WTC11 (cell line): ENCODE measurements around the gene BLID. TPM values are rescaled to one million over a fixed set of nuclear protein-coding genes. Genes with fewer than 3 reads are reported as not detected.

Experiments used
- ATAC-seq: fragments of 200-7000 bp; cut with Tn5 transposase; 2 replicates; pipeline ENCODE4 v1.10.0; 2021; ENCODE audit warnings: mild to moderate bottlenecking, moderate library complexity
- CTCF ChIA-PET: fragments of 300-600 bp; sonication (Branson Sonifier 250); formaldehyde crosslinking; loops from one replicate; lab custom pipeline; 2021; ENCODE audit warnings: antibody characterized with exemption; lab: Charles Lee
- POLR2A ChIA-PET: fragments of 350-600 bp; sonication (Branson Sonifier 250); formaldehyde crosslinking; loops from one replicate; lab custom pipeline; 2021; ENCODE audit warnings: antibody characterized with exemption; lab: Charles Lee
- DNase-seq: peaks from one replicate; pipeline ENCODE4 v3.0.0; 2021; ENCODE audit warnings: low spot score
- H3K27ac Mint-ChIP-seq: 2 replicates; pipeline ENCODE4 v1.8.0; 2021; ENCODE audit warnings: mixed read lengths
- H3K27me3 Mint-ChIP-seq: 2 replicates; pipeline ENCODE4 v1.8.0; 2021; ENCODE audit warnings: low read depth, mild to moderate bottlenecking, moderate library complexity, mixed read lengths
- H3K36me3 Mint-ChIP-seq: 2 replicates; pipeline ENCODE4 v1.8.0; 2021; ENCODE audit warnings: mixed read lengths
- H3K4me1 Mint-ChIP-seq: 2 replicates; pipeline ENCODE4 v1.8.0; 2022; ENCODE audit warnings: mixed read lengths
- H3K4me3 Mint-ChIP-seq: 2 replicates; pipeline ENCODE4 v1.8.0; 2021; ENCODE audit warnings: mild to moderate bottlenecking, moderate library complexity, mixed read lengths
- H3K9me3 Mint-ChIP-seq: 2 replicates; pipeline ENCODE4 v1.8.0; 2021; ENCODE audit warnings: mixed read lengths
- EMX1 ChIP-seq: fragments of 250-450 bp; sonication (Bioruptor Pico); IDR thresholded peaks from 2 replicates; pipeline ENCODE4 v1.8.0; 2021; ENCODE audit warnings: mild to moderate bottlenecking
- FOXK1 ChIP-seq: sonication (generic); formaldehyde crosslinking; IDR thresholded peaks from 2 replicates; pipeline ENCODE4 v1.8.0; 2022; ENCODE audit warnings: mild to moderate bottlenecking, moderate library complexity, missing genetic modification reagents
- FOXP1 ChIP-seq: sonication (generic); formaldehyde crosslinking; IDR thresholded peaks from 2 replicates; pipeline ENCODE4 v1.8.0; 2022; ENCODE audit warnings: missing genetic modification reagents, mild to moderate bottlenecking, moderate library complexity, borderline replicate concordance
- HMGA2 ChIP-seq: fragments of 250-450 bp; sonication (Bioruptor Pico); IDR thresholded peaks from 2 replicates; pipeline ENCODE4 v1.4.0; 2021; ENCODE audit warnings: mild to moderate bottlenecking, moderate library complexity
- JAZF1 ChIP-seq: fragments of 250-450 bp; sonication (Bioruptor Pico); IDR thresholded peaks from 2 replicates; pipeline ENCODE4 v1.9.0; 2021; ENCODE audit warnings: moderate library complexity, mild to moderate bottlenecking, inconsistent platforms
- NFATC4 ChIP-seq: fragments of 250-450 bp; sonication (Bioruptor Pico); IDR thresholded peaks from 2 replicates; pipeline ENCODE4 v1.9.0; 2021; ENCODE audit warnings: mild to moderate bottlenecking
- NFYB ChIP-seq: sonication (generic); formaldehyde crosslinking; conservative IDR thresholded peaks from 2 replicates; pipeline ENCODE4 v1.8.0; 2022; ENCODE audit warnings: low read depth, missing genetic modification reagents
- NR2C2 ChIP-seq: sonication (generic); formaldehyde crosslinking; IDR thresholded peaks from 2 replicates; pipeline ENCODE4 v1.8.0; 2022; ENCODE audit warnings: mild to moderate bottlenecking, missing genetic modification reagents
- OVOL2 ChIP-seq: fragments of 250-450 bp; sonication (Bioruptor Pico); IDR thresholded peaks from 2 replicates; pipeline ENCODE4 v1.9.0; 2021; ENCODE audit warnings: mild to moderate bottlenecking, borderline replicate concordance
- PRRX2 ChIP-seq: fragments of 250-450 bp; sonication (Bioruptor Pico); IDR thresholded peaks from 2 replicates; pipeline ENCODE4 v1.8.0; 2021; ENCODE audit warnings: mild to moderate bottlenecking
- RELA ChIP-seq: sonication (generic); formaldehyde crosslinking; IDR thresholded peaks from 2 replicates; pipeline ENCODE4 v1.8.1; 2022; ENCODE audit warnings: missing genetic modification reagents, mild to moderate bottlenecking, borderline replicate concordance
- SMAD3 ChIP-seq: sonication (generic); formaldehyde crosslinking; IDR thresholded peaks from 2 replicates; pipeline ENCODE4 v1.8.0; 2022; ENCODE audit warnings: missing genetic modification reagents, mild to moderate bottlenecking, borderline replicate concordance
- TEAD1 ChIP-seq: sonication (generic); formaldehyde crosslinking; IDR thresholded peaks from 2 replicates; pipeline ENCODE4 v1.8.0; 2022; ENCODE audit warnings: mild to moderate bottlenecking, missing genetic modification reagents
- ZNF121 ChIP-seq: sonication (generic); formaldehyde crosslinking; IDR thresholded peaks from 2 replicates; pipeline ENCODE4 v1.8.0; 2023; ENCODE audit warnings: missing genetic modification reagents
- ZNF138 ChIP-seq: sonication (generic); formaldehyde crosslinking; conservative IDR thresholded peaks from 2 replicates; pipeline ENCODE4 v1.8.1; 2022; ENCODE audit warnings: mild to moderate bottlenecking, moderate library complexity, missing genetic modification reagents
- ZNF219 ChIP-seq: sonication (generic); formaldehyde crosslinking; IDR thresholded peaks from 2 replicates; pipeline ENCODE4 v1.8.0; 2023; ENCODE audit warnings: missing genetic modification reagents, mild to moderate bottlenecking, borderline replicate concordance
- ZNF263 ChIP-seq: sonication (generic); formaldehyde crosslinking; IDR thresholded peaks from 2 replicates; pipeline ENCODE4 v1.8.1; 2022; ENCODE audit warnings: low read depth, mild to moderate bottlenecking, moderate library complexity, missing genetic modification reagents
- ZNF317 ChIP-seq: sonication (generic); formaldehyde crosslinking; IDR thresholded peaks from 2 replicates; pipeline ENCODE4 v1.8.1; 2023; ENCODE audit warnings: low read depth, mild to moderate bottlenecking, moderate library complexity, missing genetic modification reagents, borderline replicate concordance
- ZNF423 ChIP-seq: fragments of 250-450 bp; sonication (Bioruptor Pico); IDR thresholded peaks from 2 replicates; pipeline ENCODE4 v2.1.2; 2022; ENCODE audit warnings: mild to moderate bottlenecking, moderate library complexity
- ZNF671 ChIP-seq: fragments of 250-450 bp; sonication (Bioruptor Pico); IDR thresholded peaks from 2 replicates; pipeline ENCODE4 v1.8.0; 2021; ENCODE audit warnings: mild to moderate bottlenecking
- total RNA-seq: library from RNA; stranded (reverse); gene quantifications from 3 replicates; pipeline ENCODE4 v1.2.3, GENCODE V29; 2021
- TF ChIP-seq, protein P1 (sequence below): sonication (generic); formaldehyde crosslinking; IDR thresholded peaks from 2 replicates; pipeline ENCODE4 v1.8.0; 2023; ENCODE audit warnings: missing genetic modification reagents
- TF ChIP-seq, protein P2 (sequence below): fragments of 250-450 bp; sonication (Bioruptor Pico); IDR thresholded peaks from 2 replicates; pipeline ENCODE4 v2.1.2; 2022; ENCODE audit warnings: mild to moderate bottlenecking, moderate library complexity
- TF ChIP-seq, protein P3 (sequence below): sonication (generic); formaldehyde crosslinking; IDR thresholded peaks from 2 replicates; pipeline ENCODE4 v1.8.1; 2023; ENCODE audit warnings: mild to moderate bottlenecking, missing genetic modification reagents, moderate library complexity
- TF ChIP-seq, protein P4 (sequence below): fragments of 200-600 bp; IDR thresholded peaks from 2 replicates; pipeline ENCODE4 v1.8.0; 2022; ENCODE audit warnings: antibody characterized with exemption
- TF ChIP-seq, protein P5 (sequence below): sonication (generic); formaldehyde crosslinking; conservative IDR thresholded peaks from 2 replicates; pipeline ENCODE4 v1.8.1; 2023; ENCODE audit warnings: mild to moderate bottlenecking, low read depth, missing genetic modification reagents, moderate library complexity
- TF ChIP-seq, protein P6 (sequence below): sonication (generic); formaldehyde crosslinking; IDR thresholded peaks from 2 replicates; pipeline ENCODE4 v1.8.0; 2022; ENCODE audit warnings: mild to moderate bottlenecking, missing genetic modification reagents
- TF ChIP-seq, protein P7 (sequence below): sonication (generic); formaldehyde crosslinking; IDR thresholded peaks from 2 replicates; pipeline ENCODE4 v1.8.1; 2023; ENCODE audit warnings: mild to moderate bottlenecking, moderate library complexity, missing genetic modification reagents
- TF ChIP-seq, protein P8 (sequence below): sonication (generic); formaldehyde crosslinking; IDR thresholded peaks from 2 replicates; pipeline ENCODE4 v1.8.1; 2023; ENCODE audit warnings: mild to moderate bottlenecking, missing genetic modification reagents, moderate library complexity

BLID gene
- total RNA-seq, 1 experiment from 2014 or later: not detected

DNA sequence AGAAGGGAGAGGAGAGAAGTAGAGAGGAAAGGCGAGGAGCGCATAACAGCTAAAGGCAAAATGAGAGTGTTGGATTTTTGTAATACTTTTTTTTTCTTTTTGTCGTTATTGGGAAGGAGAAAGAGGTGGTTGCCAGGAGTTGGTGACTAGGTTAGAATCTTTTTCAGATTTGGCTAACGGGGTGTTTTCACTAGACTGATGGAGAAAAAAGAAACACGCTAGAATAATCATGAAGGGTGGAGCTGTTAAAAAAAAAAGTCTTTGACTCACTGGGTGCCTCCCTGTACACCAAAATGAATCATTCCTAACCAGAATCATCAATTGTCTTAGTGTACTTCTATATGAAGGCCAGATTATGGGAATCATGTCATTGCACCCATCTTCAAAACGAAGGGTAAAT, 12.7 kb downstream of the BLID start:
- ChIA-PET CTCF (interaction anchor here (1.2 to 6.0 kb wide), 2 partner anchors 349 to 449 kb away, joined by 3 to 99 read pairs; no protein-coding TSS in a partner anchor), POLR2A (no interaction called here)
- Mint-ChIP-seq H3K4me3 (no peak overlapping the region), H3K27ac (no peak overlapping the region), H3K27me3 (peaks cover 21% of the 10 kb centered on the region), H3K9me3 (no peaks in the 10 kb centered on the region), H3K36me3 (no peaks in the 10 kb centered on the region), H3K4me1 (peaks cover 21% of the 10 kb centered on the region)
- TF ChIP-seq, protein P1, sequence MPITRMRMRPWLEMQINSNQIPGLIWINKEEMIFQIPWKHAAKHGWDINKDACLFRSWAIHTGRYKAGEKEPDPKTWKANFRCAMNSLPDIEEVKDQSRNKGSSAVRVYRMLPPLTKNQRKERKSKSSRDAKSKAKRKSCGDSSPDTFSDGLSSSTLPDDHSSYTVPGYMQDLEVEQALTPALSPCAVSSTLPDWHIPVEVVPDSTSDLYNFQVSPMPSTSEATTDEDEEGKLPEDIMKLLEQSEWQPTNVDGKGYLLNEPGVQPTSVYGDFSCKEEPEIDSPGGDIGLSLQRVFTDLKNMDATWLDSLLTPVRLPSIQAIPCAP (CRISPR knock-in tag): no peak
- TF ChIP-seq HMGA2 (CRISPR knock-in tag) (no peak), ZNF138 (CRISPR knock-in tag) (no peak), ZNF219 (CRISPR knock-in tag) (no peak), ZNF263 (no peak), ZNF671 (CRISPR knock-in tag) (no peak), NFATC4 (CRISPR knock-in tag) (no peak), TEAD1 (no peak), ZNF317 (CRISPR knock-in tag) (no peak), ZNF121 (CRISPR knock-in tag) (no peak)
- TF ChIP-seq, protein P2, sequence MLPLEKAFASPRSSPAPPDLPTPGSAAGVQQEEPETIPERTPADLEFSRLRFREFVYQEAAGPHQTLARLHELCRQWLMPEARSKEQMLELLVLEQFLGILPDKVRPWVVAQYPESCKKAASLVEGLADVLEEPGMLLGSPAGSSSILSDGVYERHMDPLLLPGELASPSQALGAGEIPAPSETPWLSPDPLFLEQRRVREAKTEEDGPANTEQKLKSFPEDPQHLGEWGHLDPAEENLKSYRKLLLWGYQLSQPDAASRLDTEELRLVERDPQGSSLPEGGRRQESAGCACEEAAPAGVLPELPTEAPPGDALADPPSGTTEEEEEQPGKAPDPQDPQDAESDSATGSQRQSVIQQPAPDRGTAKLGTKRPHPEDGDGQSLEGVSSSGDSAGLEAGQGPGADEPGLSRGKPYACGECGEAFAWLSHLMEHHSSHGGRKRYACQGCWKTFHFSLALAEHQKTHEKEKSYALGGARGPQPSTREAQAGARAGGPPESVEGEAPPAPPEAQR: no peak
- no peak for ATAC-seq
- no peak for DNase-seq

DNA sequence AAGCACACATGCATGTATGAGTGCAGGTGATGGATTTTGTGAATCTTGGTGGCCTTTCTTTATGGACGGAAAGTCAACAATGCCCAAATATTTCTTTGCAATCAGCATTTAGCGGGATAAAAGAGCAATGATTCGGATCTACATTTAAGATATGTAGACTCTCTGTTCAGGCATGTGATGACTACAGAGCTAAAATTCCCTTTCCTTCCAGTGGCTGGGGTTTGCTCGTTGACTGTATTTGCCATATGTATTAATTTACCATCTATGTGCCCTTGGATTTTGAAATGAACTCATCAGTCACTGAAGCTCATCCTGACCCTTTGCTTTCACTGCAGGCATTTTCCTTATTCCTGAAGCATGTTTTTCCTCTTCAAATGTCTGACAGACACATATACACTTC, 13.6 kb downstream of the BLID start:
- ATAC-seq (no peak), DNase-seq (no peak)
- no peaks in the 10 kb centered on the region for H3K36me3 Mint-ChIP-seq
- H3K4me1 Mint-ChIP-seq: peaks cover 29% of the 10 kb centered on the region
- ChIA-PET POLR2A (interaction anchor here (0.6 to 1.1 kb wide), 2 partner anchors 24 to 448 kb away, joined by 3 to 4 read pairs; no protein-coding TSS in a partner anchor), CTCF (interaction anchor here (0.7 to 6.0 kb wide), 13 partner anchors 10 to 455 kb away, joined by 3 to 99 read pairs (median 4); no protein-coding TSS in a partner anchor)
- H3K4me3 Mint-ChIP-seq: no peak overlapping the region
- H3K27me3 Mint-ChIP-seq: peaks cover 21% of the 10 kb centered on the region
- no peak overlapping the region for H3K27ac Mint-ChIP-seq
- no peaks in the 10 kb centered on the region for H3K9me3 Mint-ChIP-seq
- TF ChIP-seq EMX1 (CRISPR knock-in tag) (no peak), ZNF423 (CRISPR knock-in tag) (no peak), FOXP1 (no peak), RELA (no peak), PRRX2 (CRISPR knock-in tag) (no peak), FOXK1 (no peak), SMAD3 (CRISPR knock-in tag) (no peak), JAZF1 (CRISPR knock-in tag) (no peak), NR2C2 (no peak), NFYB (CRISPR knock-in tag) (no peak), OVOL2 (no peak)
- TF ChIP-seq, protein P3, sequence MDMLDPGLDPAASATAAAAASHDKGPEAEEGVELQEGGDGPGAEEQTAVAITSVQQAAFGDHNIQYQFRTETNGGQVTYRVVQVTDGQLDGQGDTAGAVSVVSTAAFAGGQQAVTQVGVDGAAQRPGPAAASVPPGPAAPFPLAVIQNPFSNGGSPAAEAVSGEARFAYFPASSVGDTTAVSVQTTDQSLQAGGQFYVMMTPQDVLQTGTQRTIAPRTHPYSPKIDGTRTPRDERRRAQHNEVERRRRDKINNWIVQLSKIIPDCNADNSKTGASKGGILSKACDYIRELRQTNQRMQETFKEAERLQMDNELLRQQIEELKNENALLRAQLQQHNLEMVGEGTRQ (CRISPR knock-in tag): no peak
- TF ChIP-seq, protein P4, sequence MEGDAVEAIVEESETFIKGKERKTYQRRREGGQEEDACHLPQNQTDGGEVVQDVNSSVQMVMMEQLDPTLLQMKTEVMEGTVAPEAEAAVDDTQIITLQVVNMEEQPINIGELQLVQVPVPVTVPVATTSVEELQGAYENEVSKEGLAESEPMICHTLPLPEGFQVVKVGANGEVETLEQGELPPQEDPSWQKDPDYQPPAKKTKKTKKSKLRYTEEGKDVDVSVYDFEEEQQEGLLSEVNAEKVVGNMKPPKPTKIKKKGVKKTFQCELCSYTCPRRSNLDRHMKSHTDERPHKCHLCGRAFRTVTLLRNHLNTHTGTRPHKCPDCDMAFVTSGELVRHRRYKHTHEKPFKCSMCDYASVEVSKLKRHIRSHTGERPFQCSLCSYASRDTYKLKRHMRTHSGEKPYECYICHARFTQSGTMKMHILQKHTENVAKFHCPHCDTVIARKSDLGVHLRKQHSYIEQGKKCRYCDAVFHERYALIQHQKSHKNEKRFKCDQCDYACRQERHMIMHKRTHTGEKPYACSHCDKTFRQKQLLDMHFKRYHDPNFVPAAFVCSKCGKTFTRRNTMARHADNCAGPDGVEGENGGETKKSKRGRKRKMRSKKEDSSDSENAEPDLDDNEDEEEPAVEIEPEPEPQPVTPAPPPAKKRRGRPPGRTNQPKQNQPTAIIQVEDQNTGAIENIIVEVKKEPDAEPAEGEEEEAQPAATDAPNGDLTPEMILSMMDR: no peak
- TF ChIP-seq, protein P5, sequence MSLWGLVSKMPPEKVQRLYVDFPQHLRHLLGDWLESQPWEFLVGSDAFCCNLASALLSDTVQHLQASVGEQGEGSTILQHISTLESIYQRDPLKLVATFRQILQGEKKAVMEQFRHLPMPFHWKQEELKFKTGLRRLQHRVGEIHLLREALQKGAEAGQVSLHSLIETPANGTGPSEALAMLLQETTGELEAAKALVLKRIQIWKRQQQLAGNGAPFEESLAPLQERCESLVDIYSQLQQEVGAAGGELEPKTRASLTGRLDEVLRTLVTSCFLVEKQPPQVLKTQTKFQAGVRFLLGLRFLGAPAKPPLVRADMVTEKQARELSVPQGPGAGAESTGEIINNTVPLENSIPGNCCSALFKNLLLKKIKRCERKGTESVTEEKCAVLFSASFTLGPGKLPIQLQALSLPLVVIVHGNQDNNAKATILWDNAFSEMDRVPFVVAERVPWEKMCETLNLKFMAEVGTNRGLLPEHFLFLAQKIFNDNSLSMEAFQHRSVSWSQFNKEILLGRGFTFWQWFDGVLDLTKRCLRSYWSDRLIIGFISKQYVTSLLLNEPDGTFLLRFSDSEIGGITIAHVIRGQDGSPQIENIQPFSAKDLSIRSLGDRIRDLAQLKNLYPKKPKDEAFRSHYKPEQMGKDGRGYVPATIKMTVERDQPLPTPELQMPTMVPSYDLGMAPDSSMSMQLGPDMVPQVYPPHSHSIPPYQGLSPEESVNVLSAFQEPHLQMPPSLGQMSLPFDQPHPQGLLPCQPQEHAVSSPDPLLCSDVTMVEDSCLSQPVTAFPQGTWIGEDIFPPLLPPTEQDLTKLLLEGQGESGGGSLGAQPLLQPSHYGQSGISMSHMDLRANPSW (CRISPR knock-in tag): no peak
- TF ChIP-seq, protein P6, sequence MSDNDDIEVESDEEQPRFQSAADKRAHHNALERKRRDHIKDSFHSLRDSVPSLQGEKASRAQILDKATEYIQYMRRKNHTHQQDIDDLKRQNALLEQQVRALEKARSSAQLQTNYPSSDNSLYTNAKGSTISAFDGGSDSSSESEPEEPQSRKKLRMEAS (CRISPR knock-in tag): no peak
- TF ChIP-seq, protein P7, sequence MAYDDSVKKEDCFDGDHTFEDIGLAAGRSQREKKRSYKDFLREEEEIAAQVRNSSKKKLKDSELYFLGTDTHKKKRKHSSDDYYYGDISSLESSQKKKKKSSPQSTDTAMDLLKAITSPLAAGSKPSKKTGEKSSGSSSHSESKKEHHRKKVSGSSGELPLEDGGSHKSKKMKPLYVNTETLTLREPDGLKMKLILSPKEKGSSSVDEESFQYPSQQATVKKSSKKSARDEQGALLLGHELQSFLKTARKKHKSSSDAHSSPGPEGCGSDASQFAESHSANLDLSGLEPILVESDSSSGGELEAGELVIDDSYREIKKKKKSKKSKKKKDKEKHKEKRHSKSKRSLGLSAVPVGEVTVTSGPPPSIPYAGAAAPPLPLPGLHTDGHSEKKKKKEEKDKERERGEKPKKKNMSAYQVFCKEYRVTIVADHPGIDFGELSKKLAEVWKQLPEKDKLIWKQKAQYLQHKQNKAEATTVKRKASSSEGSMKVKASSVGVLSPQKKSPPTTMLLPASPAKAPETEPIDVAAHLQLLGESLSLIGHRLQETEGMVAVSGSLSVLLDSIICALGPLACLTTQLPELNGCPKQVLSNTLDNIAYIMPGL (CRISPR knock-in tag): no peak
- TF ChIP-seq, protein P8, sequence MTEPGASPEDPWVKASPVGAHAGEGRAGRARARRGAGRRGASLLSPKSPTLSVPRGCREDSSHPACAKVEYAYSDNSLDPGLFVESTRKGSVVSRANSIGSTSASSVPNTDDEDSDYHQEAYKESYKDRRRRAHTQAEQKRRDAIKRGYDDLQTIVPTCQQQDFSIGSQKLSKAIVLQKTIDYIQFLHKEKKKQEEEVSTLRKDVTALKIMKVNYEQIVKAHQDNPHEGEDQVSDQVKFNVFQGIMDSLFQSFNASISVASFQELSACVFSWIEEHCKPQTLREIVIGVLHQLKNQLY (CRISPR knock-in tag): no peak
